Adipose tissue (tissue), 3 donors: Measurements from ENCODE around the gene SSTR3. TPM values are rescaled to one million over a fixed set of nuclear protein-coding genes. Genes with fewer than 3 reads are reported as not detected.

ENCODE experiments used
- H3K27ac ChIP-seq: one replicate; pipeline ENCODE4 v1.5.1; 2013; ENCODE audit warnings: low read depth, low read length
- WGBS, 3 donors: extraction: QIAGEN DNeasy Blood & Tissue Kit; methylation state at CpG; one replicate each; pipeline ENCODE4 v1.1.7; 2013; 5-methylcytosine and 5-hydroxymethylcytosine counted together
- polyA plus RNA-seq, 3 donors: library from polyadenylated mRNA; stranded (reverse); fragments of 200-250 nt; gene quantifications; one replicate each; pipeline ENCODE4 v1.2.3, GENCODE V29; 2013
- donor health status: healthy with polysubstance abuse.
- donor health status: Bipolar disorder and iron deficiency.
- donor health status: healthy.

SSTR3 gene
- polyA plus RNA-seq, 3 donors = 0.04 to 0.59 (median 0.11) TPM

GRCh38 chr22:37231406-37232139 lies 19.3 kb upstream of the SSTR3 start:
- 77 to 84% (median 81%) methylated on average over 21 of the region's 21 CpGs for WGBS, 3 donors
- H3K27ac ChIP-seq = no peak overlapping the region

- 44 to 76% (median 73%) methylated on average over 14 of the region's 14 CpGs for WGBS, 3 donors
- no peak overlapping the region for H3K27ac ChIP-seq
Observed at GRCh38 chr22:37230673-37231405, 18.6 kb upstream of the SSTR3 start.

GRCh38 chr22:37229805-37230672 lies 17.8 kb upstream of the SSTR3 start:
- 30 to 73% (median 40%) methylated on average over 8 of the region's 8 CpGs for WGBS, 3 donors
- H3K27ac ChIP-seq = peak overlapping the region; percentile 65

GRCh38 chr22:37229012-37229804 lies 16.9 kb upstream of the SSTR3 start:
- whole genome bisulfite sequencing, 3 donors = 51 to 80% (median 57%) methylated on average over 7 of the region's 7 CpGs
- H3K27ac ChIP-seq = peak overlapping the region; percentile 65

- H3K27ac ChIP-seq = peak overlapping the region; percentile 58
- WGBS, 3 donors = 36 to 78% (median 40%) methylated on average over 19 to 20 of the region's 20 CpGs
Observed at GRCh38 chr22:37228106-37229011, 16.1 kb upstream of the SSTR3 start.

GRCh38 chr22:37226514-37226913 lies 14.2 kb upstream of the SSTR3 start:
- WGBS, 3 donors = 84 to 95% (median 84%) methylated on average over 14 of the region's 14 CpGs
- no peak overlapping the region for H3K27ac ChIP-seq

GRCh38 chr22:37226087-37226486 lies 13.8 kb upstream of the SSTR3 start:
- WGBS, 3 donors = 89 to 95% (median 93%) methylated on average over 4 of the region's 4 CpGs
- no peak overlapping the region for H3K27ac ChIP-seq

GRCh38 chr22:37225481-37225880 lies 13.2 kb upstream of the SSTR3 start:
- WGBS, 3 donors = 69 to 72% (median 71%) methylated on average over 8 of the region's 8 CpGs
- H3K27ac ChIP-seq = no peak overlapping the region

- 51 to 77% (median 69%) methylated on average over 8 of the region's 8 CpGs for WGBS, 3 donors
- no peak overlapping the region for H3K27ac ChIP-seq
Observed at GRCh38 chr22:37224757-37225420, 12.6 kb upstream of the SSTR3 start.

- WGBS, 3 donors = 55 to 70% (median 65%) methylated on average over 3 of the region's 3 CpGs
- no peak overlapping the region for H3K27ac ChIP-seq
Observed at GRCh38 chr22:37223965-37224551, 11.8 kb upstream of the SSTR3 start.

GRCh38 chr22:37222440-37222971 lies 10.2 kb upstream of the SSTR3 start:
- 61 to 76% (median 66%) methylated on average over 8 of the region's 8 CpGs for WGBS, 3 donors
- peak overlapping the region; percentile 4 for H3K27ac ChIP-seq

GRCh38 chr22:37221424-37222333 lies 9.4 kb upstream of the SSTR3 start:
- 93 to 97% (median 94%) methylated on average over 10 of the region's 10 CpGs for WGBS, 3 donors
- H3K27ac ChIP-seq = peak overlapping the region; percentile 4

- WGBS, 3 donors = 42 to 78% (median 43%) methylated on average over 4 of the region's 4 CpGs
- H3K27ac ChIP-seq = no peak overlapping the region
Observed at GRCh38 chr22:37220543-37220981, 8.3 kb upstream of the SSTR3 start.

GRCh38 chr22:37219533-37219932 lies 7.3 kb upstream of the SSTR3 start:
- H3K27ac ChIP-seq = no peak overlapping the region
- WGBS, 3 donors = 76 to 92% (median 92%) methylated on average over 6 of the region's 6 CpGs

GRCh38 chr22:37218771-37219411 lies 6.6 kb upstream of the SSTR3 start:
- WGBS, 3 donors = 30 to 41% (median 40%) methylated on average over 7 of the region's 7 CpGs
- no peak overlapping the region for H3K27ac ChIP-seq
